C4-2B (cell line): ENCODE data around the gene PRDM1.

Source experiments
- H3K27ac ChIP-seq: fragments of 450-650 bp; 2 replicates; pipeline ENCODE4 v1.5.1; 2017
- ZFX ChIP-seq: fragments of 450-650 bp; IDR thresholded peaks from 2 replicates; pipeline ENCODE4 v1.6.1; 2017
- TF ChIP-seq, protein P1 (sequence below): fragments of 450-650 bp; conservative IDR thresholded peaks from 2 replicates; pipeline ENCODE4 v1.5.1; 2017; ENCODE audit warnings: mild to moderate bottlenecking

The PRDM1 gene

DNA sequence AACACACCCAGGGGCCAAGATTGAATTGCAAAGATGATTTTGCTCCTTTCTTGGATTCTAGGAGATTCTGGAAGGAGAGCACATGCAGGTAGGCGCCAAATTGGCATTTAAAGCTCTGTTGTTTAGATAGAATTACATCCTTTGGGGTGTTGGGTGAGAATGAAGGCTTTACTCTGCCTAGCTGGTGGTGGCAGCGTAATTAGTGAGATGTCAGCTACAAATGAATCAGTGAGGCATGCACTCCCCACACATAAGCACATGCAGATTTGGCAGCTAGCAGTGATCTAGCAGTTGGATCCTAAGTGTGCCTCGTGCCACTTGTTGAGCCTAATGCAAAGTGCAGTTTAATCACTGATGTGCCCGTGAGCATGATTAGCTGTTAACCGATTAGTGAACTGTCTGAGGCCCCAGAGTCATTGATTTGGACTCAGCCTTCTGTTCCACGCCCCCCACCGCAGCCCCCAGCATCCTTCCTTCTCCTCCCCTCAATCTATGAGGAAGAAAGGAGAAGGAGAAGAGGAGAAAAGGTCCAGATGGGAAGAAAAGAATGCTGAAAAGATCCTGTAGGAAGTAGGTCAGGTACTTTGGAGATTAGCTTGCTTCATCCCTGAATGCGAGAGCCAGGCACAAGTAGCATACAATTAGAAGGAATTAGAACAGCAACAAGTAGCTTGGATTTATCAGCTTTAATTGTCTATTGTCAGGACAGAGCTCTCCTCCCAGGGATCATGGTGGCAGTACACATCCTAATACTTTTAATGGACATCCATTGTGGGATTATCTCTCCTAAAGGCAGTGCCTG, 6.0 kb upstream of the PRDM1 start:
- H3K27ac ChIP-seq: no peak overlapping the region
- TF ChIP-seq, protein P1, sequence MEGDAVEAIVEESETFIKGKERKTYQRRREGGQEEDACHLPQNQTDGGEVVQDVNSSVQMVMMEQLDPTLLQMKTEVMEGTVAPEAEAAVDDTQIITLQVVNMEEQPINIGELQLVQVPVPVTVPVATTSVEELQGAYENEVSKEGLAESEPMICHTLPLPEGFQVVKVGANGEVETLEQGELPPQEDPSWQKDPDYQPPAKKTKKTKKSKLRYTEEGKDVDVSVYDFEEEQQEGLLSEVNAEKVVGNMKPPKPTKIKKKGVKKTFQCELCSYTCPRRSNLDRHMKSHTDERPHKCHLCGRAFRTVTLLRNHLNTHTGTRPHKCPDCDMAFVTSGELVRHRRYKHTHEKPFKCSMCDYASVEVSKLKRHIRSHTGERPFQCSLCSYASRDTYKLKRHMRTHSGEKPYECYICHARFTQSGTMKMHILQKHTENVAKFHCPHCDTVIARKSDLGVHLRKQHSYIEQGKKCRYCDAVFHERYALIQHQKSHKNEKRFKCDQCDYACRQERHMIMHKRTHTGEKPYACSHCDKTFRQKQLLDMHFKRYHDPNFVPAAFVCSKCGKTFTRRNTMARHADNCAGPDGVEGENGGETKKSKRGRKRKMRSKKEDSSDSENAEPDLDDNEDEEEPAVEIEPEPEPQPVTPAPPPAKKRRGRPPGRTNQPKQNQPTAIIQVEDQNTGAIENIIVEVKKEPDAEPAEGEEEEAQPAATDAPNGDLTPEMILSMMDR: no peak
- no peak for TF ChIP-seq ZFX

GRCh38 chr6:106080763-106081095, 5.4 kb upstream of the PRDM1 start:
- no peak overlapping the region for H3K27ac ChIP-seq
- TF ChIP-seq ZFX: no peak
- TF ChIP-seq, protein P1: no peak

- TF ChIP-seq, protein P1: no peak
- TF ChIP-seq ZFX: no peak
- H3K27ac ChIP-seq: no peak overlapping the region
These were observed 4.4 kb upstream of the PRDM1 start for GRCh38 chr6:106081715-106082114.

DNA sequence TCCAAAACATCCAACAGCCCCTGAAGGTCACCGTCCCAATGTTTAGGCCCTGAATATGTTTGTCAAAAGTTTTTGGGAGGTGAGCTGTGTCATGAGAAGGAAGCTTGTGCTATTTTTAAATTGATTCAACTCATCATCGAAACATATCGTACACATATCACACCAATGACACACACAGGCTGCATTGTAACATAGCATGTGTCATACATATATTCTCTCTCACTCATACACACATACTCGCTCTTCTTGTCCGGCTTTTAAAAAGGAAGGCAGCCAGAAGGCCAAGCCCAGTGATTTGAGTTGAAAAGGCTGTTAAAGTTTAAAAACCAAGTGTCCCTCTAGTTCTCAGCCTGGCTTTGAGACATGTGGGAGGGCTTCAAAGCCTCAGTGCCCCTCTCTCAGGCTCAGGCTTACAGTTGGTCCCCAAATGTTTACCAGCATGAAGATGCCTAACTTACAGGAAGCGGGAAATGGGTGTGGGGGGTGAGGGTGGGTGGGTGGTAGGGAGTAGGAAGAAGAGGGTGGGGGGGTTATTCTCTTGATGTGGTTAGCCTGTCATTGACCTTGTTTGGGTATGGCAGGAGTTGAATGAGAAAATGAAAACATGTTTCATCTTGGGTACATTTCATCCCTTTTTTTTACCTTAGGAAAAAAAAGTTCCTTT, 3.3 kb upstream of the PRDM1 start:
- TF ChIP-seq, protein P1: no peak
- TF ChIP-seq ZFX: no peak

GRCh38 chr6:106083618-106084017, 2.5 kb upstream of the PRDM1 start:
- TF ChIP-seq, protein P1: no peak
- no peak for TF ChIP-seq ZFX
- H3K27ac ChIP-seq: no peak overlapping the region

More for the DNA sequence above, 3.3 kb upstream of the PRDM1 start:
- no peak overlapping the region for H3K27ac ChIP-seq

DNA sequence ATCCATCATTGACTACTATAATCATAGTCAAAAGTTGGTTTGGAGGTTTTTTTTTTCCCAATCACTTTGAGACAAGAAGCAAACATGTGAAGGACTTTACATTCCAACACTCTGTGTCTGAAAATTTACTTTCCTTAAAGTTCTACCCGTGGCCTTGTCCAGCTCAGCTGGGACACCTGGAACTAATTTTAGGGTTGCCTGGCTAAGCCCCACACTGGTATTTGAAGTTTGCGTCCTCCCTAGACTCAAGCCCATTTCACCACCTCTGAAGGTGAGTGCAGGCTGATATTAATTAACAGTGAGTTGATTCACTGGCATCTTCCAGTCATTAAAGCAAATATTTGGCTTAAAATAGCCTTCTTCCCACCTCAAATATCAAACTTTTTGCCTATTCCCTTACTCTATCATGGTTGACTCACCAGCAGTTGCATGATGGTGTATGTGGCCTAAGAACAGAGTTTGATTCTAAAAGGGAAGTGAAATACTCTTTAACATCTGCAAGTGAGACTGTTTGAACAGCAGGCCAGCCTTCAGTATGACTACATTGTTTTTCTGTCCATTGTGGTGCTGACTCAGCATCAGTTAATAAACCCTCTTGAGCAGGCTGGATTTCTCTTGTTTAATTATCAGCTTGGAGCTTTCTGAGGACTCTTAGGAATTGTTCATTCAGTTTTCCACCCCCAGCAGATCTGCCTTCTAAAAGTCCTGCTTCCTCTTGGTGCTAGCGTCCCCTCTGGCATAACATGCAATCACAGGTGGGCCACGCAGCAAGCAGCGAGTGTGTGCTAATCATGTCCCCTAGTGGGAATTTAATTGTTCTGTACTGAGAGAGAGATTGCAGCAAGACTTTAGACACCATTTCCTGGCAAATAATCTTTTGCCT, 1.8 kb upstream of the PRDM1 start:
- no peak overlapping the region for H3K27ac ChIP-seq
- TF ChIP-seq, protein P1: 0 out of 2 replicates have a peak, but pooled peaks have one; percentile 8
- TF ChIP-seq ZFX: no peak
